Osteocyte (in vitro differentiated cells): ENCODE results near the gene NMB. TPM values are rescaled to one million over a fixed set of nuclear protein-coding genes. Genes with fewer than 3 reads are reported as not detected.

Source experiments
- DNase-seq: peaks from one replicate; pipeline ENCODE4 v3.0.0; 2021; ENCODE audit warnings: mixed read lengths; ENCODE audit not compliant: unreplicated experiment; ENCODE audit errors: extremely low spot score
- H3K27ac Mint-ChIP-seq: one replicate; pipeline ENCODE4 v1.8.0; 2021; ENCODE audit warnings: mild to moderate bottlenecking, mixed read lengths; ENCODE audit not compliant: unreplicated experiment
- H3K27me3 Mint-ChIP-seq: one replicate; pipeline ENCODE4 v1.8.0; 2021; ENCODE audit warnings: mixed read lengths; ENCODE audit not compliant: unreplicated experiment
- H3K36me3 Mint-ChIP-seq: one replicate; pipeline ENCODE4 v1.8.0; 2021; ENCODE audit warnings: mixed read lengths; ENCODE audit not compliant: unreplicated experiment
- H3K4me1 Mint-ChIP-seq: one replicate; pipeline ENCODE4 v1.8.0; 2021; ENCODE audit warnings: mixed read lengths; ENCODE audit not compliant: unreplicated experiment
- H3K4me3 Mint-ChIP-seq: one replicate; pipeline ENCODE4 v1.8.0; 2021; ENCODE audit warnings: mild to moderate bottlenecking, moderate library complexity, mixed read lengths; ENCODE audit not compliant: unreplicated experiment
- H3K9me3 Mint-ChIP-seq: one replicate; pipeline ENCODE4 v1.8.0; 2021; ENCODE audit warnings: mixed read lengths; ENCODE audit not compliant: unreplicated experiment
- total RNA-seq: library from RNA; stranded (reverse); gene quantifications from 2 replicates; pipeline ENCODE4 v1.2.1, GENCODE V29; 2021
- TF ChIP-seq, protein P1 (sequence below): fragments of 200-600 bp; sonication (generic); IDR thresholded peaks from 2 replicates; pipeline ENCODE4 v1.5.0; 2021; ENCODE audit warnings: antibody characterized with exemption, mild to moderate bottlenecking, moderate library complexity

The NMB gene
- total RNA-seq, 1 donor from 2014 or later: 4.7 TPM

DNA sequence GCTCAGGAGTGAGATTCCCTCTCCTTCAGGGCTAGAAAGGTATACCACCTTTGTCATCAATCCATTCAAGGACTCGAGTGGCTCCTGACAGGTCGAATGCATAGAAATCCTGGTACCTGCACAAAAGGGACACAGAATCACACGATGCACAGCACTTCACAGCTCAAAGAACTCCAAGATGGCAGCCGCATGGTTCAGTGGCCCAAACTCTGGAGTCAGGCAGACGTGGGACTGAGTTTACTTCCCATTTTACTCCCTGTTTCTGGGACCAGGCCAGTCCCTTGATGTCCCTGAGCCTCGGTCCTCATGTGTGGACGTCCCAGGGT, 4.5 kb downstream of the NMB start:
- peak overlapping the region; percentile 97 for H3K4me3 Mint-ChIP-seq
- TF ChIP-seq, protein P1, sequence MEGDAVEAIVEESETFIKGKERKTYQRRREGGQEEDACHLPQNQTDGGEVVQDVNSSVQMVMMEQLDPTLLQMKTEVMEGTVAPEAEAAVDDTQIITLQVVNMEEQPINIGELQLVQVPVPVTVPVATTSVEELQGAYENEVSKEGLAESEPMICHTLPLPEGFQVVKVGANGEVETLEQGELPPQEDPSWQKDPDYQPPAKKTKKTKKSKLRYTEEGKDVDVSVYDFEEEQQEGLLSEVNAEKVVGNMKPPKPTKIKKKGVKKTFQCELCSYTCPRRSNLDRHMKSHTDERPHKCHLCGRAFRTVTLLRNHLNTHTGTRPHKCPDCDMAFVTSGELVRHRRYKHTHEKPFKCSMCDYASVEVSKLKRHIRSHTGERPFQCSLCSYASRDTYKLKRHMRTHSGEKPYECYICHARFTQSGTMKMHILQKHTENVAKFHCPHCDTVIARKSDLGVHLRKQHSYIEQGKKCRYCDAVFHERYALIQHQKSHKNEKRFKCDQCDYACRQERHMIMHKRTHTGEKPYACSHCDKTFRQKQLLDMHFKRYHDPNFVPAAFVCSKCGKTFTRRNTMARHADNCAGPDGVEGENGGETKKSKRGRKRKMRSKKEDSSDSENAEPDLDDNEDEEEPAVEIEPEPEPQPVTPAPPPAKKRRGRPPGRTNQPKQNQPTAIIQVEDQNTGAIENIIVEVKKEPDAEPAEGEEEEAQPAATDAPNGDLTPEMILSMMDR: no peak
- H3K27me3 Mint-ChIP-seq: no peaks in the 10 kb centered on the region
- DNase-seq: no peak
- H3K27ac Mint-ChIP-seq: peak overlapping the region; percentile 97
- H3K9me3 Mint-ChIP-seq: no peaks in the 10 kb centered on the region
- H3K36me3 Mint-ChIP-seq: peaks cover 15% of the 10 kb centered on the region
- peaks cover 26% of the 10 kb centered on the region for H3K4me1 Mint-ChIP-seq

DNA sequence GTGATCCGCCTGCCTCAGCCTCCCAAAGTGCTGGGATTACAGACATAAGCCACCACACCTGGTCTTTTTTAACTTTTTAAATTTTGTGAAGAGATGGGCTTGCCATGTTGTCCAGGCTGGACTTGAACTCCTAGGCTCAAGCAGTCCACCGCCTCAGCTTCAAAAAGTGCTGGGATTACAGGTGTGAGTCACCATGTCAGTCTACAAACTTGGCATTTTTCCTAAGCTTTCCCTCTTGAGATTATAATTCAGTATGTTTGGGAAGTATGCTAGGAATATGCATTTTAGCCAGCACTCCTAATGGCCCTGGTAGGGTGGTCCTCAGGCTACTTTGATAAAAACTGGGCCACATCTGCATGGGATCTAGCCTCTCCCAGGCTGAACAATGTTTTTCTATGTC, 8.3 kb downstream of the NMB start:
- no peak for DNase-seq
- Mint-ChIP-seq H3K27me3 (no peaks in the 10 kb centered on the region), H3K9me3 (no peaks in the 10 kb centered on the region), H3K27ac (no peak overlapping the region), H3K4me1 (peaks cover 12% of the 10 kb centered on the region), H3K4me3 (no peak overlapping the region), H3K36me3 (peaks cover 35% of the 10 kb centered on the region)
- TF ChIP-seq, protein P1: no peak

DNA sequence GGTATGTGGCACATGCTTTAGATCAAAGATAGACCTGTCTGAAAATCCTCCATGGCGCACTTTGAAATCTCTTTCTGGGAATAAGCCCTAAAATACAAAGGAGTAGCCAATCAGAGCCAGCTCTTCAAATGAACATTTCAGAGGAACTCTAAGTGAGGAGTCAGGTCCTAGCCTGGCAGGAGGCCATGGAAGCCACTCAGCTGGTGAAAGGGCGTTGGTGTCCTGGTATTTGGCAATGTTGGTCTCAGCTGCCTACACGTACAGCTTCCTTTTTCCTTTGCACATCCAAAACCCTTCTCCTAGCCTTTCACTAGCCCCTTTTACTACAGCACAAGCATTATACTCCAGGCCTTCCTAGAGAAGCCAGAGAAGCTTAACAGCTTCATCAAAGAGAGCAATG, 9.5 kb downstream of the NMB start:
- no peak for DNase-seq

DNA sequence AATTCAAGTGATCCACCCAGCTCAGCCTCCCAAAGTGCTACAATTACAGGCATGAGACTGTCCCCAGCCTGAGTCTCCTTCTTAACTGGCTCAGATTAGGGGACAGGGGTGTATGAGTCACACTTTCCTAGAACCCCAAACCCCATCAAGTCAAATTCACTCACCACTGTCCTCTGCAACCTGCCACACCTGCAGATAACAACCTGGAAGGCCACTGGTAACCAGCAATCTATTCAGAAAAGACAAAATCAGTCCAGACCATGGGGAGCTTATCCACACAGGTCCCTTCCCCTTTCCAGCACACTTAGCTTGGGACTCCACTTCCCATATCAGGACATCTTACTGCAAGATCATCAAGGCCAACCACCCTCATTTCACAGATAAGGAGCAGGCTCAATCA, 10.3 kb downstream of the NMB start:
- H3K4me3 Mint-ChIP-seq: no peak overlapping the region
- H3K27me3 Mint-ChIP-seq: no peaks in the 10 kb centered on the region
- peaks cover 3% of the 10 kb centered on the region for H3K4me1 Mint-ChIP-seq

More for the DNA sequence above, 9.5 kb downstream of the NMB start:
- H3K4me1 Mint-ChIP-seq: peaks cover 8% of the 10 kb centered on the region
- H3K4me3 Mint-ChIP-seq: no peak overlapping the region
- peaks cover 40% of the 10 kb centered on the region for H3K36me3 Mint-ChIP-seq
- H3K9me3 Mint-ChIP-seq: no peaks in the 10 kb centered on the region
- H3K27ac Mint-ChIP-seq: no peak overlapping the region
- no peaks in the 10 kb centered on the region for H3K27me3 Mint-ChIP-seq
- TF ChIP-seq, protein P1: no peak

DNA sequence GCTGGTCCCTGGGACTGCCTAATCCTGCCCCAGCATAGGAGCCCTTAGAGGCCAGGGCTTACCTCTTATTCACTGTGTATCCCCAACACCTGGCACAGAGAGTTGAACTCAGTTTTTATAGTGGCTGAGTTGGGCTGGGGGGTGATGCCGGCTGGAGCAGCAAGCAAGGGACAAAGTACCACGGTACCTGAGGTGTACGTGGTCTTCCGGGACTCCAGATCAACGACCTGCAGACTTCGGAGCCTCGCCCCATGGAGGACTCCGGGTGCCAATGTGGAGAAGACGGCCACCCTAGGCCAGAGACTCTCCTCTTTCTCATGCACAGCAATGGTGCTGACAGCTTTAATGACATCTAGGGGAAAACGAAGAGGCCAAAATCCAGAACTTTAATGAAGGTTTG, 12.0 kb downstream of the NMB start:
- DNase-seq: no peak
- Mint-ChIP-seq H3K4me1 (no peaks in the 10 kb centered on the region), H3K27me3 (no peaks in the 10 kb centered on the region), H3K36me3 (peaks cover 43% of the 10 kb centered on the region), H3K27ac (no peak overlapping the region), H3K4me3 (no peak overlapping the region), H3K9me3 (no peaks in the 10 kb centered on the region)
- TF ChIP-seq, protein P1: no peak

More for the DNA sequence above, 10.3 kb downstream of the NMB start:
- Mint-ChIP-seq H3K9me3 (no peaks in the 10 kb centered on the region), H3K36me3 (peaks cover 46% of the 10 kb centered on the region), H3K27ac (peak overlapping the region; percentile 35)
- TF ChIP-seq, protein P1: no peak
- no peak for DNase-seq
